ENCODE results near the gene NEURL1. TPM values are rescaled to one million over a fixed set of nuclear protein-coding genes. Genes with fewer than 3 reads are reported as not detected.

The NEURL1 gene
- total and polyA plus RNA-seq, 4 donors, result 0.14 to 2.0 (median 0.74) TPM

DNA sequence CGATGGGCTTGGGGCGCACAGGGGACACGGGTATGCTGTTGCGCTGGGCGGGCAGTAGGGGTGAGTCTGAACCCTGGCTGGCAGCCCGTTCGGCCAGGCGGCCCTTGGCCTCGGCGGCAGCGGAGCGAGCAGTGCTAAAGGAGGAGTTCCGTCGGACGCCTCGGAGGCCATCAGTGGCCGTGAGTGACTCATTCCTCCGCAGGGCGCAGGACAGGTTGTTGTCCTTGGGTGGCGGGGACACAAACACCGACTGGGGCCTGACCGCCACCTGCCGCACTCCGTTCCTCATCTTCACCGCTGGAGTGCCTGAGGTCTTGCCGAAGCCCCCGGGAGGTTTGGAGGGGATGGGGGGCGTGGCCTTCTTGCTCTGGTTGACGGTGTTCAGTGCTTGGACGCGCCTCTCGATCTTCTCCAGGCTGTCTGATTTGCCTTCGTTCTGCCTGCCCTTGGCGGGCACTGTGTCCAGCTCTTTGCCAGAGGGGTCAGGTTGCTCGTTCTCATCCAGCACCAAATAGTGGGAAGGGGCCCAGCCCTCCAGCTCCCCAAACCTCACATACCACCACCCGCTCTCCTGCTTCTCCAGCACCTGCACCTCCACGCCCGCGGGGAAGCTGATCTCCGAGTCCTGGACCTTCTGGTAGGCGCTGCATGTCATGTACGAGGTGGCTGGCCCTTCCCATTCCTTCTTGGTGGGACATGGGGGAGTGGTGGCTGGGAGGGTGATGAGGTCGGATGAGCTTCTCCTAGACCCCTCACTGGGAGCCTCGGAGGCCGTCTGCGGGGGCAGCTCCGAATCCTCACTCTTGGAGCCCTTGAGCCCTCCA lies 108.7 kb downstream of the NEURL1 start:
- peaks cover 0 to 34% (median 25%) of the 10 kb centered on the region in 4 donors for H3K36me3 ChIP-seq (ENCODE audit: control insufficient read depth in 4 of 4, insufficient read depth in 4 of 4, low read length in 4 of 4)
- H3K4me1 ChIP-seq (ENCODE audit: control insufficient read depth in 5 of 5, insufficient read depth in 5 of 5, low read length in 5 of 5), result peaks cover 0 to 5% (median 0%) of the 10 kb centered on the region in 5 donors
- no peaks in the 10 kb centered on the region for H3K9me3 ChIP-seq (ENCODE audit: control insufficient read depth in 4 of 4, insufficient read depth in 3 of 4, low read length in 3 of 4)
- DNase-seq (no peak), ATAC-seq (ENCODE audit: insufficient read depth, low FRiP score) (no peak)
- no peak overlapping the region for H3K4me3 ChIP-seq
- no peak overlapping the region for H3K27ac ChIP-seq (ENCODE audit: low read depth in 1 of 2, low read length in 1 of 2)
- no peaks in the 10 kb centered on the region for H3K27me3 ChIP-seq (ENCODE audit: control insufficient read depth in 3 of 3, insufficient read depth in 3 of 3, low read length in 2 of 3)
- H3K9ac ChIP-seq (ENCODE audit: insufficient read depth in 1 of 2, low read length in 2 of 2), result no peak overlapping the region
- TF ChIP-seq, protein P1, sequence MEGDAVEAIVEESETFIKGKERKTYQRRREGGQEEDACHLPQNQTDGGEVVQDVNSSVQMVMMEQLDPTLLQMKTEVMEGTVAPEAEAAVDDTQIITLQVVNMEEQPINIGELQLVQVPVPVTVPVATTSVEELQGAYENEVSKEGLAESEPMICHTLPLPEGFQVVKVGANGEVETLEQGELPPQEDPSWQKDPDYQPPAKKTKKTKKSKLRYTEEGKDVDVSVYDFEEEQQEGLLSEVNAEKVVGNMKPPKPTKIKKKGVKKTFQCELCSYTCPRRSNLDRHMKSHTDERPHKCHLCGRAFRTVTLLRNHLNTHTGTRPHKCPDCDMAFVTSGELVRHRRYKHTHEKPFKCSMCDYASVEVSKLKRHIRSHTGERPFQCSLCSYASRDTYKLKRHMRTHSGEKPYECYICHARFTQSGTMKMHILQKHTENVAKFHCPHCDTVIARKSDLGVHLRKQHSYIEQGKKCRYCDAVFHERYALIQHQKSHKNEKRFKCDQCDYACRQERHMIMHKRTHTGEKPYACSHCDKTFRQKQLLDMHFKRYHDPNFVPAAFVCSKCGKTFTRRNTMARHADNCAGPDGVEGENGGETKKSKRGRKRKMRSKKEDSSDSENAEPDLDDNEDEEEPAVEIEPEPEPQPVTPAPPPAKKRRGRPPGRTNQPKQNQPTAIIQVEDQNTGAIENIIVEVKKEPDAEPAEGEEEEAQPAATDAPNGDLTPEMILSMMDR (IDR thresholded peaks at IDR 0.05; ENCODE audit: control extremely low read depth, extremely low read depth), result no peak
- WGBS, 2 donors, result 93 to 94% methylated on average over 45 to 47 of the region's 47 CpGs

DNA sequence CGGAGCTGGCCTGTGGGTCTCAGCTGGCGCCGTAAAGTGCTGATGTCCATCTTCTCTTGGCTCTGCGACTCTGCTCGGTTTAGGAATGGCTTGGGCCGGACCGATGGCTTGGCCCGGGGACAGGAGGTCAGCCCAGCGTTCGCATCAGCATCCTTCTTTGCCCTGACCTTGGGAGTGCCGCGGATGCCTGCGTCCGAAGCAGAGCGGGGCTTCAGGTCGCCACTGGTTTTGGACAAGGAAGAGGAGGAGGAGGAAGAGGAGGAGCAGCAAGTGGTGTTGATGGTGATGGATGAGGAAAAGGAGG lies 109.3 kb downstream of the NEURL1 start:
- TF ChIP-seq, protein P1 (IDR thresholded peaks at IDR 0.05; ENCODE audit: control extremely low read depth, extremely low read depth), result no peak
- no peak overlapping the region for H3K27ac ChIP-seq (ENCODE audit: low read depth in 1 of 2, low read length in 1 of 2)
- WGBS, 2 donors, result 94 to 96% methylated on average over 16 of the region's 16 CpGs

DNA sequence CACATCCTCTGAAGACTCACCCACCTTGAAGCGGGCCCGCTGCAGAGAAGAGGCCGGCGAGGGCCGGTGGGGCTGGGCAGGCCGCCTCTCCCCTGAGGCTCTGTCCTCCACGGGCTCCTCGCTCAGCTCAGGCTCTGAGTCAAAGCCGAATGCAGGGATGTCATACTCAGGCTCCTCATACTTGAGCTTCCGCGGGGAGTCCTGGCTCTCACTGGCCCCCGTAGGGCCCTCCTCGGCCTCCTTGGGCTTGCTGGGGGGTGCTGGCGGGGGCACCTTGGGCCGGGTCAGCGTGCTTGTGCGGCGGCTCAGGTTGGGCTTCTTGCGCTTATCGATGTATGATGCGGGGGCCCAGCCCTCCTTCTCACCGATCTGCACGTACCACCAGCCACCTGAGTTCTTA lies 109.9 kb downstream of the NEURL1 start:
- Histone ChIP-seq H3K4me1 (ENCODE audit: control insufficient read depth in 5 of 5, insufficient read depth in 5 of 5, low read length in 5 of 5) (peaks cover 0 to 5% (median 0%) of the 10 kb centered on the region in 5 donors), H3K4me3 (no peak overlapping the region), H3K9ac (ENCODE audit: insufficient read depth in 1 of 2, low read length in 2 of 2) (no peak overlapping the region), H3K36me3 (ENCODE audit: control insufficient read depth in 4 of 4, insufficient read depth in 4 of 4, low read length in 4 of 4) (peaks cover 0 to 34% (median 25%) of the 10 kb centered on the region in 4 donors), H3K9me3 (ENCODE audit: control insufficient read depth in 4 of 4, insufficient read depth in 3 of 4, low read length in 3 of 4) (no peaks in the 10 kb centered on the region), H3K27me3 (ENCODE audit: control insufficient read depth in 3 of 3, insufficient read depth in 3 of 3, low read length in 2 of 3) (no peaks in the 10 kb centered on the region), H3K27ac (ENCODE audit: low read depth in 1 of 2, low read length in 1 of 2) (no peak overlapping the region)
- WGBS, 2 donors, result 95 to 97% methylated on average over 23 of the region's 23 CpGs
- no peak for DNase-seq
- TF ChIP-seq, protein P1 (IDR thresholded peaks at IDR 0.05; ENCODE audit: control extremely low read depth, extremely low read depth), result no peak
- ATAC-seq (ENCODE audit: insufficient read depth, low FRiP score), result no peak

More for the DNA sequence above, 109.3 kb downstream of the NEURL1 start:
- H3K9me3 ChIP-seq (ENCODE audit: control insufficient read depth in 4 of 4, insufficient read depth in 3 of 4, low read length in 3 of 4), result no peaks in the 10 kb centered on the region
- H3K9ac ChIP-seq (ENCODE audit: insufficient read depth in 1 of 2, low read length in 2 of 2), result no peak overlapping the region
- H3K27me3 ChIP-seq (ENCODE audit: control insufficient read depth in 3 of 3, insufficient read depth in 3 of 3, low read length in 2 of 3), result no peaks in the 10 kb centered on the region
- peaks cover 0 to 5% (median 0%) of the 10 kb centered on the region in 5 donors for H3K4me1 ChIP-seq (ENCODE audit: control insufficient read depth in 5 of 5, insufficient read depth in 5 of 5, low read length in 5 of 5)
- H3K36me3 ChIP-seq (ENCODE audit: control insufficient read depth in 4 of 4, insufficient read depth in 4 of 4, low read length in 4 of 4), result peaks cover 0 to 34% (median 25%) of the 10 kb centered on the region in 4 donors
- H3K4me3 ChIP-seq, result no peak overlapping the region
- ATAC-seq (ENCODE audit: insufficient read depth, low FRiP score) (no peak), DNase-seq (no peak)
